Activated T-helper 9 cell treated with anti-CD3 and anti-CD28 coated beads, Interleukin-2, amount 50 U/mL, for 16 hours (primary cell): ENCODE measurements around the gene PALS1.

Experiments used
- DNase-seq: peaks from one replicate; pipeline ENCODE4 v3.0.0-alpha.2; 2020; ENCODE audit warnings: low read depth

The PALS1 gene

DNA sequence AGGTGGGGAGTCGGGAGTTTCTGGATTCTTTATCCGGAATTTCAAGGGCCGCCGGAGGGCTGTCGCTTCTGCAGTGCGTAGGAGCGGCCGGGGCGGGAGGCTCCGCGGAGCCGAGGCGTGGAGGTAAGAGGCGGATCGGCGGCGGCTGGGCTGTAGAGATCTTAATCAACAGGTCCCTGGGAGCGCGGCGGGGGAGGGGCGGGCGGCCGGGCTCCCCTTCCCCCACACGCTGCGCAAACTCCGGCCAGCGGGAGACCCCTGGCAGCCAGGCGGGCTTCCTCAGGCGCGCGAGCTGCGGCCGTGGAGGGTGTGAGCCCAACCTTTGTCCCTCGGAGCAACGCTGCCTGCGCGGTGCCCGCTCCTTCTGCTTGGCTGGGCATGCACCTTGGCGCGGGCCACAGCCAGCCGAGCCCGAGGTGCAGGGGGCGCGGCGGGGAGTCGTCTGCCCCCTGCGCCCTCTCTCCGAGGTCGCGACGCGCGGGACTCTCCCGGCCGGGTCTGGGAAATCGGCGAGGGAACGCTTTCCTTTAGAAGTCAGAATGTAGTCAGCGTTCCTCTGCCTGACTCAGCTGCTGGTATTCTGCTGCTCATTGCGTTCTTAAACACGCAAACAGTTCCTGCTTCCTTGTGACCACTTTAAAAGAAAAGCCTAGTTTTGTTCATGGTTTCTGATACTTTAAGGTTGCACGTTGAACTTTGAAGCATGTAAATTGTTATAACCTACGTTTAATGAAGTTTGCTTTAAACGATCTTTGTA, at the start of gene PALS1:
PALS1 (plus strand) TSS at position 25 of the 757 bp plus-strand sequence. CDS start 37,736 bp downstream, outside the sequence.
- DNase-seq = no peak

DNA sequence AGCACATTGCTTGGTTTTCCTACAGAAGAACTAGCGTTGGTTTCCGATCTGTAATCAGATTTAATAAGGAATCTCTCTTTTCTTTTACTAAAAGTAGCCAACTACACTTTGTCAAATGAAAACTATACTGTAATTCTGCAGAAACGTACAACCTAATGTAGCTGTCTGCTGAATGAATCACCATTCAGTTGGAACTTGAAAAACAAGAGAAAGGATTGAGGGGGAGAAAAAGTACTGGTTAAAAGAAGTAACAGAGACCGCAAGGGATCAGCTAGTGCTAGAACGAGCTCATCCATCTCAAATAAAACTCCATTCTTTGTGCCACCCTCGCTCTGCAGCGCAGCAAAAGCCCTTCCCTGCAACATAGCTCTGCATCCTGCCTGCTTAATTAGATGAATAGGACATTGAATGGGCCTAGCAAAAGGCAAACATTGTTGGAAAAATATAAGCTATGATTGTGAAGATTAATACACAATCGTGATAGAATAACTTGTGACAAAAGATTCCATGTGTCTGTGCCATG, 49.4 kb upstream of the PALS1 start:
- DNase-seq = no peak

DNA sequence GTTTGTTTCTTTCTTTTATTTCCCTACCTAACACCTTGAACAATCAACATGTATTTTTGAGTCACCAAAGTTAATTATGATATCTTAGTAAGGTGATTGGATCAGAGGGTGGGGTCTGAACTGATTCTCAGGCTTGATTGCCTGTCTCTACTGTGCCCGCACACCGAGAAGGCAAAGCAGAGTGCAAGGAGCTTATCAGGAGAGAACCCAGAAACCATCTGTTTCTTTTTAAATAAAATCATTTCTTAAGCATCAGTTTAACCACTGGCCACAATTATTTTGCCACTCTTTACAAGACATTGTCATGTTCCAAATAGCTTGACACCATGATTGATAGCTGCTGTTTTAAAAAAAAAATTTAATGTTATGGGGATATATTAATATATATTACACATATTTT, 48.9 kb upstream of the PALS1 start:
- no peak for DNase-seq

DNA sequence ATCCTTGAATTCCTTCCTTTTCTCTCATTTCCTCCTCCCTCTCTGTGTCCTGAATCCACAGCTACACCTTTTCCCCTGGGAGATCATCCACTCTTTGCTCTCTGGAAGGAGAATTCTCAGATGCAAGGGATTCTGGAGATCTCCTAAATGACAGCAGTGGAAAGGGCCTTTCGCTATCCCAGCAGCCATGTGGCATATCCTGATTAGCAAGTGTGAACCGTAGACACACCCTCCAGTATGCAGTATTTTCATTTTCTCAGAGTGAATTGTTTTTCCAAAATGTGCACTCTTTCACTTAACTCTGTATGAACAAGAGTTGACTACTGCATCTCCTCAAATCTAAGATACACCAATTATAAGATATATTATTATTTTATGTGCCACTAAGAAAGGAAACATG, 46.0 kb upstream of the PALS1 start:
- no peak for DNase-seq

DNA sequence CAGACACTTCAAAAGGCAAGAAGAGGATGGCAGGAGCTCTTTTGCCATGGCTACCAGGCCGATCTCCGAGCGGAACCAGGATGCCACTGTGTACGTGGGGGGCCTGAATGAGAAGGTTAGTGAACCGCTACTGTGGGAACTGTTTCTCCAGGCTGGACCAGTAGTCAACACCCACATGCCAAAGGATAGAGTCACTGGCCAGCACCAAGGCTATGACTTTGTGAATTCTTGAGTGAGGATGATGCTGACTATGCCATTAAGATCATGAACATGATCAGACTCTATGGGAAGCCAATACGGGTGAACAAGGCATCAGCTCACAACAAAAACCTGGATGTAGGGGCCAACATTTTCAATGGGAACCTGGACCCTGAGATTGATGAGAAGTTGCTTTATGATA, 42.2 kb upstream of the PALS1 start:
- no peak for DNase-seq

DNA sequence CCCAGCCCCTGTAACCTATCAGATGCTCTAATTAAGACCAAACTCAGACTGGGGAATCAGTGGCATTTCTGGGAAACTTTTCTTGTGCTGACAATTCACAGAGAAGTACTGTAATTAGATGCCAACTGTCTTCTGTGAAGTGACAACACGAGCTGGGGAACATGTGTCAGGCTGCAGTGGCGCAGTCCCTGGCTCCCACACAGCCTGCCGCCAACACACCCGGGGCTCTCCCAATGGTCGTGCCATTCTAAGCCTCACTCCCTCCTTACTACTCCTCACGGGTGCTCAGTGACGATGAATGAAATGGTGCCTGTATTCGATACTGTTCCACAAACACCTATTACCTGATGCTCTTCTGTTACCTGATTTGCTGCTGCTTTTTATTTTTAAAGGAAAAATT, 33.4 kb upstream of the PALS1 start:
- no peak for DNase-seq

DNA sequence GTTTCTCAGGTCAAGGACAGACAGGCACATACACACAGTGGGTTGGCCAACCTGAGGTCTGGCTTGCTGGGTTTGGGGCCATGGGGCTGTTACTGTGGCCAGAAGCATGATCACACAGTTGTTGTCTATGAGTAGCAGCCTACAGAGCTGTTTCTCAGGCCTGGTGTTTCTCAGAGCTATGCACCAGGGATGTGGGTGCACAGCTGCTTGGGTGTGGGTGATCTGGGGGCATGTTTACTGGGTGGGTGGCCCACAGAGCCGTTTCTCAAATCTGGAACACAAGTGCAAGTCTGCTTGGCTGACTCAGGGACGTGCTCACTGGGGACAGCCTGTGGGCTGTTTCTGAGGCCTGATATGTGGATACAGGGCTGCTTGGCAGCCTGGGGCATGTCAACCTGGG, 23.1 kb upstream of the PALS1 start:
- DNase-seq = no peak

DNA sequence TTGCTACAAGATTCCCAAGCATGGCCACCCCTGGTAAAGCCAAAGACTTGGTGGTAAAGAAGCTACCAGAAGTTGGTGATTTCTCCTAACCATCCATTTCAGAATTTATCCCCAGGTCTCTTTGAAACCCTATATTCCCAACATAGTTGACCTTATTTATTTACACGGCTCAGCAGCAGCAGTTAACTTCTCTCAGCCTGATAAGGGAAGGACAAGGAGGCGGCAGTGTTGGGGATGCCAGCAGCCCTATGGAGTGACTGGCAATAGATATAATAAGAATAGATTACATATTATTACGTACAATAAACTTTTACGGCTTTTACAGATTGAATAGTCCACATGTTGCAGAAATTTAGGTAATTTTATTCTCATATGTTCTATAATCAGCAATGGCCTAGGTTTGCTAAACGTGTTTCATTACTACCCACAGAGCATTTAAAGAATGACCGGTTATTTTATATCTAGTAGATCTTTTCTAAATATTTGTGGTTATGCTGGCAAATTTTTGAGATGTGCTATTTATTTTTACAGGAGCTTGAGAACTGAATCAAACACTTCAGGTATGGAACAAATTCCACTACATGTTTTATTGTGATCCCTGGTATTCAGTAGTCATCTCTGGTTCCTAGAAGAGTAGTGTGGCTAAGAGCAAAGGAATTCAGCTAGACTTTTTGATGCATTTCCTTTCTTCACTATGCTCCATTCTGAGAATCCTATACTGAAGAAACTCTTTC, 19.8 kb upstream of the PALS1 start:
- DNase-seq = no peak

DNA sequence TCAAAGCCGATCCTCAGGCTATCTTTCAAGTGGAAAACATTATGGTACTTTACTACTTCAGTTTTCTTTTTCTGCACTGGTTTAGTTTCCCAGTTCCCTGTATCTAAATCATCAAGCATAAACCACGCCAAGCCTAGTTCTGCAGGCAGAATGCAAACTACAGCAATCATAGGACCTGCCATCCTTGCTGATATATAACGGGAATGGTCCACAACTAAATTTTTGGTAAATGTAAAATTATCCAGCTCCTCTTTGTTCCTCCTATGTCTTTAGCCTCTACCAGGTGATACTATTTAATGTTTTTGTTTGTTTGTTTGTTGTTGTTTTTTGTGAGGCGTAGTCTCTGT, 19.3 kb upstream of the PALS1 start:
- DNase-seq = no peak

DNA sequence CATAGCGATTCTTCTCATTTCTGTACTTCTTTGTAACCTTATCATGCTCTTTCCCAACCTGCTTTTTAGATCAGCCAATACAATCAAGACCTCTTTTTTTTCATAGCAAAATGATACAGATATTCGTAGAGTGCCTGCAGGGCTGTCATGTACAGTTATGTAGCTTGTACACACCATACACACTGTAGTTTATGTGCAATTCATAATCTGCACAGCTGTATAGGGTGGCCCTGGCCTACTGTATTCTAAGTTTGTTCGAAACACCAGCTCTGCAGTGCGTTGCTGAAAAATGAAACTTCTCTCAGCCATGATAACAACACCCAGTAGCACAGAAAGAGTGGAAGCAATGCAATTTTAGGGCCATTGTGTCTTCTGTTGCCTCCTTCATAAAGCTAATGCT, 15.7 kb upstream of the PALS1 start:
- DNase-seq = no peak

DNA sequence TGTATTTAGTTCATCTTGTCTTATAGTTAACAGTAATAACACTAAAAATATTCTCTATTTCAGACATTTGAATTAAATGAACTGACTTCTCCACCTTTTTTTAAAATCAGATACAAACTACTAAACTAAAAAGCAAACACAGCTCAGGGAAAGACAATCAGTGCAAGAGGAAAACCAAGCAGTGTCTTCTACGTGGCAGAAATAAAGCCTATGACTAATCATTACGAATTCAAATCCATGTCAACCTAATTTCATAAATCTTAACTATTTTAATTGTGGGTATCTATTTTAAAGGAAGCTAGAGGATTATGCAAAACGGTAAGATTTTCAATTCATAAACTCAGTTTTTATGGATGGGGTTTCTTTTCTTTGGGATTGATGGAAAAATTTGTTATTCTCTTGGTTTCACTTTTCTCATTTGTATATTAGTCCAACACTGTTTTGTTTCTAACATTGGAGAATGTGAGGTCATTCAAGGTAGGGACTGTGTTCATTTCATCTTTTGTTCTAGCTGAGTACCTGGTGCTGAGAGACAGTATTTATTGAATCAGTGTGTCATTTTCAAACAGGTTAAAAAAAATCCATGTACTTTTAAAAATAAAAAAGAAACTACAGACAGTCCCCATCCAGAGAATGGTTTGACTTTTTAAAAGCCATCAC, 12.8 kb upstream of the PALS1 start:
- DNase-seq = no peak

DNA sequence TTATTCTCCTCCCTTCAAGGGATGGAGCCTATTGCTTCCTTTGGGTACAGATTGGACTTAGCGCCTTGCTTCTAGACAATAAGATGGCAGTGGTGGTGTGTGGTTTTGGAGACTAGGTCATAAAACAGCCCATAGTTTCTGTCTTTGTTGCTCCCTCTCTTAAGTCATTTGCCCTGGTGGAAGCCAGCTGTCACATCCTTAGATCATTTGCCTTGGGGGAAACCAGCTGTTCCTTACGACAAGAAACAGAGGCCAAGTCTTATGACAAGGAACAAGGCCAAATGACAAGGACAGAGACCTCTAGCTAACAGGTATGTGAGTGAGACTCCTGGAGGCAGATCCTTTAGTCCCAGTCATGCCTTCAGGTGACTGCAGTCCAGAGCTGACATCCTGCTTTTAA, 9.2 kb upstream of the PALS1 start:
- no peak for DNase-seq

DNA sequence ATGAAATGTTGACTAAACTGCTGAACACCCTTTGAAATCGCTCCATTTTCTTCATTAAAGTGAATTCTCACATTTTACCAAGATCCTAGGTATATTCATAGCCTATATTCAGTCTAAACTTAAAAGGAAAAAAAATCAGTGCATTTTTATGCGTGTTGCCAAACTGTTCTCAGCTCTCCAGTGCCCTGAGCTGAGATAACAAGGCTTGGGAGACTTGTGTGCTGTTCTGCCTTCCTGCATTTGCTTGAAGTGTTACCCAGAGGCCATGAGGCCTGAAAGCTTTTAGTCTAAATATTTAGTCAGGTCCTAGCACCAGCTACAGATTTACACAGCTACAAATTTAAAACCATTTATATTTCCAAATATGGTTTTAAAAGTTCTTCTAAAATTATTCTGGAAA, 8.6 kb upstream of the PALS1 start:
- DNase-seq = no peak

DNA sequence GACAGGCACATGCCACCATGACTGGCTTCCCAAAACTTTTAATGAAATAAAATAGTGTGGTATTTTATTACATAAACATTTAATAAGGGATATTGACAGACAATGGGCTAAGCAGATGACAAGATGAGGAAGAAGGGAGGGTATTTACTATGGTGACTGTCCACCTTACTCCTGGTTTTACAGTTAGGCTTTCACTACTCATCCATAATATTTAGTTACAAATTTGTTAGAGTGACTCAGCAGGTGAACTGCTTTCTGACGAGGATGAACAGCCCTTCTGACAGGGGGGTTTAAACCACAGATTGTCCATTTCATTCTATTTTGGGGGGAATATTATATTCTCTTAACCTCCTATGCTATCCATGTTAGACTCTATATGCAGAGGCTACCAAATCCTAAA, 3.6 kb upstream of the PALS1 start:
- DNase-seq = no peak

DNA sequence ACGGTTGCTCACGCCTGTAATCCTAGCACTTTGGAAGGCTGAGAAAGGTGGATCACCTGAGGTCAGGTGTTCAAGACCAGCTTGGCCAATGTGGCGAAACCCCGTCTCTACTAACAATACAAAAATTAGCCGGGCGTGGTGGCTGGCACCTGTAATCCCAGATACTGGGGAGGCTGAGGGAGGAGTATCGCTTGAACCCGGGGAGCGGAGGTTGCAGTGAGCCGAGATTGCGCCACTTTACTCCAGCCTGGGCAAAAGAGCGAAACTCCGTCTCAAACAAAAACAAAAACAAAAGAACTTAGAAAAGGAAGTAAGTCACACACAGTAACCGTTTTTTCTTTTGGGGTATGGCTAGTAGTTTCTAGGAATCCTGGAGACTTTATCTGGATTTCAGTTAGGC, 1.7 kb upstream of the PALS1 start:
- no peak for DNase-seq

DNA sequence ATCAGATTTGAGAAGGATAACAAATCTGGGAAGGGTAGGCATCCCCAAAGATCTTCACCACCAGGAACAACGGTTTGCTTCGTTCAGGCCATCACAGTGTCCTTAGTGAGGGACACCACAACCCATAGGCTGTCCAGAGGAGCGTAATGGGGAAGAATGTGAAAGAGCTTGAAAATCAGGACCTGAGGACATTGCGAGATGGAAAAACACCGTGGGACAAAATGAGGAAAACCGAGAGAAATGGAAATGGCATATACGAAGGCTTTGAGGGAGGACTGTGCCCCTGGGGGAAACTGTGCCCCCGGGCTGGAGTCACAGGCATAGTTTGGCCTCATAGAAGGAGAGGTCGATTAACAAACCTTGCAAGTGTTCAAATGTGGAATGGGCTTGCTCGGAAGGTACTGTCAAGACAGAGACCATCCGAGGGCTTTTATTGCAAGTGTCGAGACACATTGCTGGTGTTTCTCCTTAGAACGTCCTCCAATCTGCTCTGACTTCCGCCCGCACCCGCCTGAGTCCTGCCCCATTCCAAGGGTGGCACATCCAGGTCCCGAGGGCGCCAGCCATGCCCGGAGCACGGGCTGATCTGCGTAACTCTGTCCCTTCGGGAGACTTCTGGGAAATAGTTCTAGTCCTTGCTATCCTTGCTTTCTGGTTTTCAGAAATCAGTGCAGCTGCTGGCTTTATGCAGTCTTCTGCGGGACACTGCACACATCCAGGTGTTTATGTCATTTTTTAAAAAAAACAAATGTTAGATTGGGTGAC, 885 bp upstream of the PALS1 start:
- DNase-seq = peak; percentile 9

DNA sequence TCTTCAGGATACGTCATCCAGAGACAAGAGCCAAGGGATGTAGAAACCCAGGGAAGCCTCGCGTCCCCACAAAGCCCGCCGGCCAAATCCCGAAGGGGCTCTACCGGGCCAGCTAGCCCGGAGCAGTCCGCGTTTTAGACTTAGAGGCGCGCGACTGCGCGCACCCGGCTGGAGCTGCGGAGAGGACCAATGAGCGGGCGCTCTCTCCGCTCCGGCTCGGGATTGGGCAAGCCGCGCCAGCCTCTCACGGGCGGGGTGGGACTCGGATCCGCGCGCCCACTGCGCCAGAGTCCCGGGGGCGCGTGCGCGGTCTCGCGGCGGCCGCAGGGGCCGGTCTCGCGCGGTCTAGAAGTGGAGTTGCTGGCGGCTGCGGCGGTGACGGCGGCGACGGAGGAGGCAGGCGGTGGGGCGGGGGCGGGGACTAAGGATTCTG, 241 bp upstream of the PALS1 start:
- DNase-seq = peak; percentile 89

DNA sequence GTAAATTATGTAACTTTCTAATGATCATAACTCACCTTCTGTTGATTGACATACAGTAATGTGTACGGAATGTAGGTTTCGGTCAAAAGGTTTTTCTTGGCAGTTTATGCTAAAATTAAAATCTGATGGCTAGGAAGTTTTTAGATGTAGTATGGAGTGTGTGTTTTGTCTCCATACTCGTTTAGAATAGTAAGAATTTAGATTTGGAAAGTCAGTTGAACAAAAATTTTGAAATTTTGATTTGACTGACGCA, 859 bp downstream of the PALS1 start:
- DNase-seq = no peak

DNA sequence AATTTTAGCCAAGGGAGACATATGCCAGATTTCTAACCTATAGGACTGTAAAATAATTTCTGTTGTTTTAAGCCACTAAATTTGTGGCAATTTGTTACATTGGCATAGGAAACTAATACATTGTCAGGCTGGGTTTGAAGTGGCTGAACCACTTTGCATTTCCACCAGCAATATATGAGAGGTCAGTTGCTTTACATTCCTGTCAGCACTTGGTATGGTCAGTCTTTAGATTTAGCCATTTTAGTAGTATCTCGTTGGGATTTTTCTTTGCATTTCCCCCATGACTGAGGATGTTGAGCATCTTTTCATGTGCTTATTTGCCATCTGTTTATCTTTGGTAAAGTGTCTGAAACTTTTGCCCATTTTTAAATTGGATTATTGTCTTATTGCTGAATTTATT, 3.9 kb downstream of the PALS1 start:
- DNase-seq = no peak

DNA sequence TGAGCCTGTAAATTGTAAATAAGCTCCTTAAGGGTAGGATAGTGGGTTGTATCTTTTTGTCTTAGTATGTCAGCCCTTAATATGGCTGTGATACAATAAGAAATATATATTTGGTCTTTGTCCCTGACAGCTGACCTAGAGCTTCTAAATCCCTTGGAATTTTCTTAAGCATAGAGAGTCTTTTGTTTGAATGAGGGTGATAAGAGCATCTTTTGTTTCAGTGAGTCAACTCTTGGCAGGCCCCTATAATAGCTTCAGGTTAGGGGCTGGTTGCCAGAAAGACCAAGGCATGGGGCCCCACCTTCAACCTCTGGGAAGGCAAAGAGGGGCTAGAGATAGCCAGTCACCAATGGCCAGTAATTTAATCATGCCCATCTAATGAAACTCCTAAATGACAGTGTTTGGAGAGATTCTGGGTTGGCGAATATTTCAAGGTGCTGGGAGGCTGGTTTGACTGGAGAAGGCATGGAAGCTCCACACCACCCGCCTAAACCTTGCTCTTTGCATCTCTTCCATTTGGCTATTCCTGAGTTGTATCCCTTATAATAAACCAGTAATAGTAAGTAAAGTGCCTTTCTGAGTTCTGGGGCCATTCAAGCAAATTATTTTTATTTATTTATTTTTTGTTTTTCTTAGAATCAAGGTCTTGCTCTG, 10.5 kb downstream of the PALS1 start:
- no peak for DNase-seq

DNA sequence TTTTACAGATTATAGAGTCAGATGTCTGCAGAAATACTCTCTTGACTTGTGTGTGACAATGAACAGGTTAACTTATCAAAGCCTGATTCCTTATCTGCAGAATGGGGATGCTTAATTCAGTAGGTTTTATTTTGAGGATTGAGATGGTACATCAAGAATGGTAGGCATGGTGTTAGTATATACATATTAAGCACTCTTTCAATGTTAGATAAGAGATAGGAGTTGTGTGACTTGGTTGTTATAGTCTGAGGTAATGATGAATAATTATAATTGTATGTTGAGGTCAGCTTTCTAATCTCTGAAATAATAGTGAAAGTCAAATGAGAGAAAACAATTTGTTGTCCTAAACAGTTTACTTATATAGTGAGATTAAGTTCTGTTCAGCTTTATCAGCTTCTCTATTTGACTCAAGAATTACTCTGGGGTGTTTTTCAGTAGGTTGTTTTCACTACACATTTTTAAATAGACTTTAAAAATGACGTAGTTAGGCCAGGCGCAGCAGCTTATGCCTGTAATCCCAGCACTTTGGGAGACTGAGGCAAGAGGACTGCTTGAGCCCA, 11.9 kb downstream of the PALS1 start:
- no peak for DNase-seq

DNA sequence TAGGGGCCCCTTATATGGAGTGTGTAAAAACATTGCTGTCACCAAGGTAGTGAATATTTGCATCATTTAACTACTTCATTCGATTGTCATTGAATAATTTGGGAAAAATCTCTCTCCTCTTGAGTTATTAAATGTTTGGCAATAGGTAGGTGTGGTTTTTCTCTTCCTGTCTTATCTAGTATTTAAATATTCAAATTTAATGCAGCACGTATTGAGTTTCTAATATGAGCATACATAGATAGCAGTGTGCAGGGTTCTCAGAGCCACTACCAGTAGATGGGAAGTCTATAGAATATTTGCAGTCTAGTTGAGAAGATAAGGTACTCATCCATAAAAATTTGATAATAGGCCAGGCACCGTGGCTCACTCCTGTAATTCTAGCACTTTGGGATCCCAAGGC, 16.7 kb downstream of the PALS1 start:
- DNase-seq = no peak
